Activated CD4-positive, alpha-beta T cell treated with anti-CD3 and anti-CD28 coated beads for 1 hour (primary cell): ENCODE results near the gene CDH13.

Experiments used
- DNase-seq: peaks from one replicate; pipeline ENCODE4 v3.0.0-alpha.2; 2020

Gene CDH13

GRCh38 chr16:83714286-83714685, 1087.5 kb downstream of the CDH13 start:
- DNase-seq = no peak

- DNase-seq = no peak
Observed at GRCh38 chr16:83715217-83715920, 1088.6 kb downstream of the CDH13 start.

- DNase-seq = no peak
Observed at GRCh38 chr16:83717308-83717707, 1090.5 kb downstream of the CDH13 start.

- no peak for DNase-seq
Observed at GRCh38 chr16:83717814-83718213, 1091.0 kb downstream of the CDH13 start.

- no peak for DNase-seq
Observed at GRCh38 chr16:83720213-83720612, 1093.4 kb downstream of the CDH13 start.

- no peak for DNase-seq
Observed at GRCh38 chr16:83720981-83721380, 1094.2 kb downstream of the CDH13 start.

- no peak for DNase-seq
Observed at GRCh38 chr16:83721676-83722075, 1094.9 kb downstream of the CDH13 start.

- no peak for DNase-seq
Observed at GRCh38 chr16:83722456-83723183, 1095.9 kb downstream of the CDH13 start.

GRCh38 chr16:83723244-83723643, 1096.5 kb downstream of the CDH13 start:
- no peak for DNase-seq

- DNase-seq = no peak
Observed at GRCh38 chr16:83723901-83724300, 1097.1 kb downstream of the CDH13 start.

- DNase-seq = no peak
Observed at GRCh38 chr16:83724585-83724984, 1097.8 kb downstream of the CDH13 start.

- no peak for DNase-seq
Observed at GRCh38 chr16:83725313-83725712, 1098.5 kb downstream of the CDH13 start.

GRCh38 chr16:83727018-83727417, 1100.2 kb downstream of the CDH13 start:
- DNase-seq = no peak

GRCh38 chr16:83727751-83728352, 1101.1 kb downstream of the CDH13 start:
- DNase-seq = no peak

- DNase-seq = no peak
Observed at GRCh38 chr16:83728492-83728891, 1101.7 kb downstream of the CDH13 start.

GRCh38 chr16:83730812-83731211, 1104.0 kb downstream of the CDH13 start:
- no peak for DNase-seq

- DNase-seq = no peak
Observed at GRCh38 chr16:83732536-83732935, 1105.8 kb downstream of the CDH13 start.

- DNase-seq = no peak
Observed at GRCh38 chr16:83733301-83733700, 1106.5 kb downstream of the CDH13 start.

- no peak for DNase-seq
Observed at GRCh38 chr16:83734136-83734535, 1107.4 kb downstream of the CDH13 start.

GRCh38 chr16:83737729-83738354, 1111.1 kb downstream of the CDH13 start:
- no peak for DNase-seq

- no peak for DNase-seq
Observed at GRCh38 chr16:83738923-83739503, 1112.2 kb downstream of the CDH13 start.

GRCh38 chr16:83742124-83742899, 1115.5 kb downstream of the CDH13 start:
- DNase-seq = no peak
